Liver (tissue), 3 donors: ENCODE results near the gene CCL28.

ENCODE experiments used
- HNF4A ChIP-seq, 2 donors: conservative IDR thresholded peaks; 2 replicates each; pipeline ENCODE4 v1.6.1; 2016; ENCODE audit warnings: antibody characterized with exemption in 2 of 2, mild to moderate bottlenecking in 2 of 2
- TAF1 ChIP-seq: conservative IDR thresholded peaks from 2 replicates; pipeline ENCODE4 v1.6.1; 2016; ENCODE audit warnings: antibody characterized with exemption, mild to moderate bottlenecking
- TF ChIP-seq, protein P1 (sequence below): fragments of 150-350 bp; IDR thresholded peaks from 2 replicates; pipeline ENCODE4 v1.5.1; 2017; ENCODE audit warnings: improper control_type of control experiment, low read depth, low read length; ENCODE audit not compliant: missing input control
- TF ChIP-seq, protein P2 (sequence below): IDR thresholded peaks from 2 replicates; pipeline ENCODE4 v1.6.1; 2016; ENCODE audit warnings: antibody characterized with exemption, mild to moderate bottlenecking
- TF ChIP-seq, protein P3 (sequence below): IDR thresholded peaks from 2 replicates; pipeline ENCODE4 v1.6.1; 2016; ENCODE audit warnings: antibody characterized with exemption
- donor health status: healthy.
- donor health status: healthy.

DNA sequence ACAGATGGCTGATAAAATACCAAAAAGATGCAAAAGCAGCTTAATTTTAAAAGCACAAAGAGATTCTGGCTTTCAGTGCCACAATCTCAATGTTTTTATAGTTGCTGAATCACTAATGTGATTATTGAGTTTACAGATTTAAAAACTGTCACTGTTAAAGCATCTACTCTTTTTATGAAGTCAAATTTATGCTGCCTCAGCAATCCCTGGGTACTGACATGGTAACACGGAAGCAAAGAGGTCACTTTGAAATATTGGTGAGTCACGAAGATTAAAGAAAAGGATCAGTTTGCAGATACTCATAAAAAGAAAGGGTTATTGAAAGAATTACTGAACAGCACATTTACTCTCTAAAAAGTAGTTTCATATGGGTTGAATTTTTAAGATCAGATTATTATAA, 59.3 kb downstream of the CCL28 start:
- TF ChIP-seq, protein P1, sequence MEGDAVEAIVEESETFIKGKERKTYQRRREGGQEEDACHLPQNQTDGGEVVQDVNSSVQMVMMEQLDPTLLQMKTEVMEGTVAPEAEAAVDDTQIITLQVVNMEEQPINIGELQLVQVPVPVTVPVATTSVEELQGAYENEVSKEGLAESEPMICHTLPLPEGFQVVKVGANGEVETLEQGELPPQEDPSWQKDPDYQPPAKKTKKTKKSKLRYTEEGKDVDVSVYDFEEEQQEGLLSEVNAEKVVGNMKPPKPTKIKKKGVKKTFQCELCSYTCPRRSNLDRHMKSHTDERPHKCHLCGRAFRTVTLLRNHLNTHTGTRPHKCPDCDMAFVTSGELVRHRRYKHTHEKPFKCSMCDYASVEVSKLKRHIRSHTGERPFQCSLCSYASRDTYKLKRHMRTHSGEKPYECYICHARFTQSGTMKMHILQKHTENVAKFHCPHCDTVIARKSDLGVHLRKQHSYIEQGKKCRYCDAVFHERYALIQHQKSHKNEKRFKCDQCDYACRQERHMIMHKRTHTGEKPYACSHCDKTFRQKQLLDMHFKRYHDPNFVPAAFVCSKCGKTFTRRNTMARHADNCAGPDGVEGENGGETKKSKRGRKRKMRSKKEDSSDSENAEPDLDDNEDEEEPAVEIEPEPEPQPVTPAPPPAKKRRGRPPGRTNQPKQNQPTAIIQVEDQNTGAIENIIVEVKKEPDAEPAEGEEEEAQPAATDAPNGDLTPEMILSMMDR = no peak
- TF ChIP-seq, protein P2, sequence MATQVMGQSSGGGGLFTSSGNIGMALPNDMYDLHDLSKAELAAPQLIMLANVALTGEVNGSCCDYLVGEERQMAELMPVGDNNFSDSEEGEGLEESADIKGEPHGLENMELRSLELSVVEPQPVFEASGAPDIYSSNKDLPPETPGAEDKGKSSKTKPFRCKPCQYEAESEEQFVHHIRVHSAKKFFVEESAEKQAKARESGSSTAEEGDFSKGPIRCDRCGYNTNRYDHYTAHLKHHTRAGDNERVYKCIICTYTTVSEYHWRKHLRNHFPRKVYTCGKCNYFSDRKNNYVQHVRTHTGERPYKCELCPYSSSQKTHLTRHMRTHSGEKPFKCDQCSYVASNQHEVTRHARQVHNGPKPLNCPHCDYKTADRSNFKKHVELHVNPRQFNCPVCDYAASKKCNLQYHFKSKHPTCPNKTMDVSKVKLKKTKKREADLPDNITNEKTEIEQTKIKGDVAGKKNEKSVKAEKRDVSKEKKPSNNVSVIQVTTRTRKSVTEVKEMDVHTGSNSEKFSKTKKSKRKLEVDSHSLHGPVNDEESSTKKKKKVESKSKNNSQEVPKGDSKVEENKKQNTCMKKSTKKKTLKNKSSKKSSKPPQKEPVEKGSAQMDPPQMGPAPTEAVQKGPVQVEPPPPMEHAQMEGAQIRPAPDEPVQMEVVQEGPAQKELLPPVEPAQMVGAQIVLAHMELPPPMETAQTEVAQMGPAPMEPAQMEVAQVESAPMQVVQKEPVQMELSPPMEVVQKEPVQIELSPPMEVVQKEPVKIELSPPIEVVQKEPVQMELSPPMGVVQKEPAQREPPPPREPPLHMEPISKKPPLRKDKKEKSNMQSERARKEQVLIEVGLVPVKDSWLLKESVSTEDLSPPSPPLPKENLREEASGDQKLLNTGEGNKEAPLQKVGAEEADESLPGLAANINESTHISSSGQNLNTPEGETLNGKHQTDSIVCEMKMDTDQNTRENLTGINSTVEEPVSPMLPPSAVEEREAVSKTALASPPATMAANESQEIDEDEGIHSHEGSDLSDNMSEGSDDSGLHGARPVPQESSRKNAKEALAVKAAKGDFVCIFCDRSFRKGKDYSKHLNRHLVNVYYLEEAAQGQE = no peak
- TF ChIP-seq, protein P3, sequence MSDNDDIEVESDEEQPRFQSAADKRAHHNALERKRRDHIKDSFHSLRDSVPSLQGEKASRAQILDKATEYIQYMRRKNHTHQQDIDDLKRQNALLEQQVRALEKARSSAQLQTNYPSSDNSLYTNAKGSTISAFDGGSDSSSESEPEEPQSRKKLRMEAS = no peak
- TF ChIP-seq TAF1 = no peak
- TF ChIP-seq HNF4A (conservative IDR thresholded peaks at IDR 0.05) = no peak
